ENCODE data around the gene KLHL40.

GRCh38 chr3:42712688-42713372, 27.5 kb downstream of the KLHL40 start:
- TF ChIP-seq CTCF (conservative IDR thresholded peaks at IDR 0.05 in 1 of 2, IDR thresholded peaks at IDR 0.05 in 1 of 2; ENCODE audit: extremely low read depth in 1 of 2, insufficient read depth in 1 of 2, low read depth in 1 of 2, low read length in 2 of 2) (no peak), EZH2 (IDR thresholded peaks at IDR 0.05; ENCODE audit: borderline replicate concordance, low read length) (no peak)
